H1 (cell line): ENCODE results near the gene DRD2. TPM values are rescaled to one million over a fixed set of nuclear protein-coding genes. Genes with fewer than 3 reads are reported as not detected.

Experiments
- CTCF ChIA-PET: fragments of 300-600 bp; sonication (Branson Sonifier 250); formaldehyde crosslinking; loops from one replicate; lab custom pipeline; 2021; ENCODE audit not compliant: partially characterized antibody; lab: Charles Lee
- POLR2A ChIA-PET: fragments of 300-600 bp; sonication (Branson Sonifier 250); formaldehyde crosslinking; loops from one replicate; lab custom pipeline; 2021; ENCODE audit warnings: inconsistent platforms; ENCODE audit not compliant: partially characterized antibody; lab: Charles Lee
- DNase-seq, 2 experiments: peaks; one replicate each; pipeline versions ENCODE4 v3.0.0 to v3.0.0-alpha.2; 2010 to 2022; ENCODE audit warnings: low spot score in 2 of 2, low read depth in 1 of 2, mixed read lengths in 1 of 2
- FAIRE-seq: peaks from 2 replicates; lab custom pipeline; 2011; peaks lifted over from hg19 to GRCh38; lab: Jason Lieb, UNC
- H2AFZ ChIP-seq: 2 replicates; pipeline ENCODE4 v1.8.1; 2012; ENCODE audit warnings: low read length, inconsistent platforms
- H2AK5ac ChIP-seq: 2 replicates; pipeline ENCODE4 v1.6.1; 2013; ENCODE audit warnings: low read depth, low read length
- H2BK120ac ChIP-seq: replicated peaks from 2 replicates; pipeline ENCODE3; 2013; ENCODE audit warnings: low read depth, low read length, inconsistent platforms
- H2BK12ac ChIP-seq: 2 replicates; pipeline ENCODE4 v1.6.1; 2013; ENCODE audit warnings: low read depth, low read length
- H2BK15ac ChIP-seq: 2 replicates; pipeline ENCODE4 v1.6.1; 2013; ENCODE audit warnings: low read length
- H2BK20ac ChIP-seq: 2 replicates; pipeline ENCODE4 v1.6.1; 2013; ENCODE audit warnings: low read length
- H2BK5ac ChIP-seq: 2 replicates; pipeline ENCODE4 v1.6.1; 2013; ENCODE audit warnings: low read depth, low read length
- H3K14ac ChIP-seq: 2 replicates; pipeline ENCODE4 v1.6.1; 2013; ENCODE audit warnings: inconsistent platforms; ENCODE audit not compliant: insufficient read length
- H3K18ac ChIP-seq: 2 replicates; pipeline ENCODE4 v1.6.1; 2013; ENCODE audit warnings: low read length; ENCODE audit errors: extremely low read depth
- H3K23ac ChIP-seq: 2 replicates; pipeline ENCODE4 v1.6.1; 2013; ENCODE audit warnings: inconsistent platforms; ENCODE audit not compliant: insufficient read length
- H3K23me2 ChIP-seq: 2 replicates; pipeline ENCODE4 v1.6.1; 2013; ENCODE audit warnings: low read depth, low read length
- H3K27ac ChIP-seq: 2 replicates; pipeline ENCODE4 v1.6.1; 2011; ENCODE audit warnings: low read depth, low read length, inconsistent platforms
- H3K27me3 ChIP-seq, 4 experiments: replicated peaks in 1 of 4; 1 replicate in 1 of 4; 2 replicates in 3 of 4; pipeline versions ENCODE4 v1.6.1 to v1.8.1; 2011 to 2013; ENCODE audit warnings: low read length in 3 of 4, mild to moderate bottlenecking in 3 of 4, inconsistent platforms in 2 of 4, mixed read lengths in 2 of 4, moderate library complexity in 1 of 4; ENCODE audit not compliant: control insufficient read depth in 3 of 4, insufficient read depth in 3 of 4; ENCODE audit errors: extremely low read depth in 1 of 4
- H3K36me3 ChIP-seq, 4 experiments: 2 replicates each; pipeline versions ENCODE4 v1.6.1 to v1.8.1; 2011 to 2013; ENCODE audit warnings: mild to moderate bottlenecking in 4 of 4, low read length in 3 of 4, moderate library complexity in 2 of 4, control low read depth in 1 of 4, inconsistent platforms in 1 of 4; ENCODE audit not compliant: insufficient read depth in 4 of 4, control insufficient read depth in 2 of 4
- H3K4ac ChIP-seq: replicated peaks from 2 replicates; pipeline ENCODE3; 2013; ENCODE audit warnings: low read length, low read depth, mixed read lengths, inconsistent platforms; ENCODE audit not compliant: insufficient read length
- H3K4me1 ChIP-seq, 4 experiments: replicated peaks in 1 of 4; 1 replicate in 1 of 4; 2 replicates in 3 of 4; pipeline versions ENCODE4 v1.6.1 to v1.8.1; 2011 to 2013; ENCODE audit warnings: low read length in 3 of 4, inconsistent platforms in 2 of 4, mixed read lengths in 1 of 4; ENCODE audit not compliant: insufficient read depth in 4 of 4, control insufficient read depth in 3 of 4
- H3K4me2 ChIP-seq, 2 experiments: 2 replicates each; pipeline versions ENCODE4 v1.6.1 to v1.8.1; 2011 to 2013; ENCODE audit warnings: low read depth in 2 of 2, low read length in 2 of 2, control low read depth in 1 of 2, inconsistent platforms in 1 of 2, mild to moderate bottlenecking in 1 of 2; ENCODE audit not compliant: insufficient read depth in 1 of 2
- H3K4me3 ChIP-seq, 4 experiments: fragments of 200-600, 300-600 bp in 1 of 4; sonication (generic), shearing (Covaris generic), sonication (Bioruptor Twin) in 1 of 4; 2 replicates each; pipeline versions ENCODE4 v1.5.1 to v1.8.1; 2011 to 2016; ENCODE audit warnings: low read length in 4 of 4, low read depth in 3 of 4, control low read depth in 2 of 4, inconsistent platforms in 2 of 4, mild to moderate bottlenecking in 2 of 4, mixed read lengths in 1 of 4, moderate library complexity in 1 of 4; ENCODE audit not compliant: insufficient read depth in 2 of 4; ENCODE audit errors: extremely low read depth in 1 of 4
- H3K56ac ChIP-seq: replicated peaks from 2 replicates; pipeline ENCODE3; 2013; ENCODE audit warnings: low read depth, mild to moderate bottlenecking, mixed read lengths, low read length, inconsistent platforms; ENCODE audit not compliant: insufficient read length
- H3K79me1 ChIP-seq: 2 replicates; pipeline ENCODE4 v1.6.1; 2013; ENCODE audit warnings: low read depth, low read length, control low read depth
- H3K79me2 ChIP-seq, 2 experiments: 2 replicates each; pipeline versions ENCODE4 v1.6.1 to v1.8.1; 2012 to 2013; ENCODE audit warnings: low read length in 2 of 2, mild to moderate bottlenecking in 2 of 2, inconsistent platforms in 1 of 2; ENCODE audit not compliant: insufficient read depth in 2 of 2, control insufficient read depth in 1 of 2
- H3K9ac ChIP-seq, 4 experiments: replicated peaks in 1 of 4; 1 replicate in 1 of 4; 2 replicates in 3 of 4; pipeline versions ENCODE4 v1.6.1 to v1.8.1; 2011 to 2013; ENCODE audit warnings: low read depth in 3 of 4, low read length in 3 of 4, control low read depth in 2 of 4, mild to moderate bottlenecking in 2 of 4, moderate library complexity in 2 of 4, inconsistent platforms in 1 of 4; ENCODE audit errors: extremely low read depth in 1 of 4
- H3K9me3 ChIP-seq, 2 experiments: 2 replicates each; pipeline versions ENCODE4 v1.6.1 to v1.8.1; 2012 to 2013; ENCODE audit warnings: mild to moderate bottlenecking in 2 of 2, moderate library complexity in 2 of 2, control low read depth in 1 of 2, inconsistent platforms in 1 of 2, low read depth in 1 of 2, low read length in 1 of 2, mixed read lengths in 1 of 2; ENCODE audit not compliant: insufficient read depth in 2 of 2
- H4K20me1 ChIP-seq, 2 experiments: replicated peaks in 1 of 2; 2 replicates each; pipeline versions ENCODE3 to v1.8.1; 2011 to 2013; ENCODE audit warnings: inconsistent platforms in 2 of 2, low read length in 2 of 2, mild to moderate bottlenecking in 1 of 2; ENCODE audit not compliant: insufficient read depth in 2 of 2, control insufficient read depth in 1 of 2
- H4K5ac ChIP-seq: 2 replicates; pipeline ENCODE4 v1.6.1; 2013; ENCODE audit warnings: low read length, low read depth, mixed read lengths, inconsistent platforms; ENCODE audit not compliant: insufficient read length
- H4K8ac ChIP-seq: 2 replicates; pipeline ENCODE4 v1.8.0; 2013; ENCODE audit warnings: mild to moderate bottlenecking, moderate library complexity, low read length, inconsistent platforms; ENCODE audit not compliant: insufficient read depth; ENCODE audit errors: extremely low read depth
- H4K91ac ChIP-seq: replicated peaks from 2 replicates; pipeline ENCODE3; 2013; ENCODE audit warnings: low read length, mixed read lengths, inconsistent platforms; ENCODE audit not compliant: insufficient read length
- CBX8 ChIP-seq: fragments of 300-800, 300-1000 bp; sonication (generic); IDR thresholded peaks from 2 replicates; pipeline ENCODE4 v1.7.1; 2016; ENCODE audit warnings: low read depth, low read length, borderline replicate concordance
- CEBPB ChIP-seq: IDR thresholded peaks from 2 replicates; pipeline ENCODE4 v1.6.1; 2012; ENCODE audit warnings: low read depth, low read length
- EGR1 ChIP-seq: IDR thresholded peaks from 2 replicates; pipeline ENCODE4 v1.6.1; 2011; ENCODE audit warnings: low read depth, low read length, borderline replicate concordance
- GABPA ChIP-seq: IDR thresholded peaks from 2 replicates; pipeline ENCODE4 v1.6.1; 2011; ENCODE audit warnings: mild to moderate bottlenecking, low read length, moderate library complexity, borderline replicate concordance; ENCODE audit not compliant: insufficient read depth
- HDAC2 ChIP-seq, 2 experiments: fragments of 300-600 bp in 1 of 2; sonication (generic) in 1 of 2; IDR thresholded peaks; 2 replicates each; pipeline ENCODE4 v1.6.1; 2011 to 2012; ENCODE audit warnings: low read depth in 2 of 2, low read length in 2 of 2, mild to moderate bottlenecking in 2 of 2, moderate library complexity in 2 of 2, borderline replicate concordance in 1 of 2, inconsistent platforms in 1 of 2
- KDM4A ChIP-seq: IDR thresholded peaks from one replicate; pipeline ENCODE4 v1.7.1; 2012; ENCODE audit warnings: low read depth, mild to moderate bottlenecking, moderate library complexity, low read length, inconsistent platforms; ENCODE audit not compliant: severe bottlenecking
- NRF1 ChIP-seq: IDR thresholded peaks from 2 replicates; pipeline ENCODE4 v1.6.1; 2011; ENCODE audit warnings: mild to moderate bottlenecking, low read depth, low read length, improper control_type of control experiment
- PHF8 ChIP-seq: fragments of 200-600 bp; sonication (generic); conservative IDR thresholded peaks from 2 replicates; pipeline ENCODE4 v1.7.1; 2012; ENCODE audit warnings: low read depth, mild to moderate bottlenecking, inconsistent platforms, low read length, moderate library complexity
- SIN3A ChIP-seq, 2 experiments: IDR thresholded peaks in 1 of 2; conservative IDR thresholded peaks in 1 of 2; 2 replicates each; pipeline ENCODE4 v1.6.1; 2011 to 2012; ENCODE audit warnings: low read length in 2 of 2, improper control_type of control experiment in 1 of 2, low read depth in 1 of 2, mild to moderate bottlenecking in 1 of 2
- SP1 ChIP-seq: IDR thresholded peaks from 2 replicates; pipeline ENCODE4 v1.6.1; 2011; ENCODE audit warnings: low read depth, low read length
- SRF ChIP-seq: IDR thresholded peaks from 2 replicates; pipeline ENCODE4 v1.6.1; 2011; ENCODE audit warnings: mild to moderate bottlenecking, low read depth, low read length, moderate library complexity
- WGBS, 2 experiments: shearing (Covaris generic) in 1 of 2; methylation state at CpG; one replicate each; pipeline versions ENCODE4 v1.1.6 to v1.1.7; 2013 to 2015; ENCODE audit warnings: low lambda C conversion rate in 2 of 2, mixed read lengths in 2 of 2, inconsistent platforms in 1 of 2, low coverage in 1 of 2, missing lambda C conversion rate in 1 of 2; ENCODE audit not compliant: insufficient replicate concordance in 2 of 2, insufficient coverage in 1 of 2, insufficient read length in 1 of 2; ENCODE audit errors: extremely low coverage in 1 of 2, missing lambda C conversion rate in 1 of 2; 5-methylcytosine and 5-hydroxymethylcytosine counted together
- polyA plus RNA-seq, 7 experiments: library from polyadenylated mRNA; depleted of rRNA in 3 of 7; stranded (reverse) in 5 of 7; unstranded in 2 of 7; fragments of >200 nt in 5 of 7; fragments of 200-250 nt in 2 of 7; gene quantifications; 1 replicate in 5 of 7; 2 replicates in 1 of 7; 4 replicates in 1 of 7; pipeline versions ENCODE4 v1.2.1 to v1.2.3, GENCODE V29; 2011 to 2013; ENCODE audit warnings: missing spikeins in 2 of 7, mixed read lengths in 2 of 7
- total RNA-seq: library from RNA; stranded (reverse); fragmentation: NEBNext Ultra II Directional; extraction: Animal tissue kit (Norgen Biotek cat#: 25700); gene quantifications from 2 replicates; pipeline ENCODE4 v1.2.1, GENCODE V29; 2021
- TF ChIP-seq, protein P1 (sequence below), 3 experiments: IDR thresholded peaks; 1 replicate in 2 of 3; 2 replicates in 1 of 3; pipeline versions ENCODE4 v1.5.1 to v1.6.1; 2011; ENCODE audit warnings: low read length in 3 of 3, mild to moderate bottlenecking in 3 of 3, inconsistent platforms in 2 of 3, low read depth in 1 of 3, moderate library complexity in 1 of 3; ENCODE audit not compliant: insufficient read depth in 1 of 3; ENCODE audit errors: control extremely low read depth in 1 of 3

Gene DRD2
- total and polyA plus RNA-seq, 2 of the 8 experiments (the other 6 are each of a cell fraction or from before 2014, with no cell fraction given) = 0.26 to 0.41 TPM

DNA sequence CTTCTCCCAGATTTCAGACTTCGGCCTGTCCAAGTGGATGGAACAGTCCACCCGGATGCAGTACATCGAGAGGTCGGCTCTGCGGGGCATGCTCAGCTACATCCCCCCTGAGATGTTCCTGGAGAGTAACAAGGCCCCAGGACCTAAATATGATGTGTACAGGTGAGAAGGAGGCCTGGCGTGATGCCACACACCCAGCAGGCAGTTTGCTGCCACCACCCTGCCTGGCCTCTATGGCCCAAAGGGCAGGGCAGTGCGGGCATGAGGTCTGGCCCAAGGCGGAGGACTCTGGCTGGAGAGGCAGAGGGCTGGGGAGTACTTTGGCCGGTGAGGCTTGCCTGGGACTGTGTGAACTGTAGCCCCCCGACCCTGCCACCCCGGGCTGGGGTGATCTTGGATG lies 80.3 kb downstream of the DRD2 start:
- POLR2A ChIA-PET = no interaction called here
- Histone ChIP-seq H4K20me1 (no peaks in the 10 kb centered on the region), H4K8ac (no peak overlapping the region), H3K4ac (no peak overlapping the region), H4K91ac (no peak overlapping the region), H3K23ac (no peak overlapping the region), H2BK15ac (no peak overlapping the region), H3K18ac (no peak overlapping the region), H4K5ac (no peak overlapping the region), H3K79me1 (no peaks in the 10 kb centered on the region), H2BK120ac (no peak overlapping the region), H3K4me1 (no peaks in the 10 kb centered on the region), H2BK20ac (no peak overlapping the region), H3K9ac (no peak overlapping the region), H3K27me3 (no peaks in the 10 kb centered on the region), H3K23me2 (no peaks in the 10 kb centered on the region), H2AK5ac (no peak overlapping the region), H3K27ac (no peak overlapping the region), H3K56ac (no peak overlapping the region), H3K4me3 (no peak overlapping the region), H3K4me2 (no peak overlapping the region), H2BK5ac (no peak overlapping the region), H3K79me2 (no peaks in the 10 kb centered on the region), H2AFZ (no peak overlapping the region), H3K14ac (no peak overlapping the region), H3K9me3 (no peaks in the 10 kb centered on the region), H2BK12ac (no peak overlapping the region), H3K36me3 (no peaks in the 10 kb centered on the region)
- 91% methylated on average over 11 of the region's 11 CpGs; no CpG with 5 or more reads in 1 of the 2 experiments for WGBS, 2 experiments
- CTCF ChIA-PET = interaction anchor here (1.0 kb wide), 1 partner anchor 9 kb away, joined by 3 read pairs; no protein-coding TSS in a partner anchor
- DNase-seq (no peak), FAIRE-seq (no peak)
- no peak for TF ChIP-seq SIN3A (conservative IDR thresholded peaks at IDR 0.05 in 1 of 2, IDR thresholded peaks at IDR 0.05 in 1 of 2; ENCODE audit: low read depth in 1 of 2, low read length in 2 of 2)
- TF ChIP-seq HDAC2 (IDR thresholded peaks at IDR 0.05; ENCODE audit: borderline replicate concordance in 1 of 2, low read depth in 2 of 2, low read length in 2 of 2) = no peak
- TF ChIP-seq EGR1 = no peak
- TF ChIP-seq CBX8 = no peak
- TF ChIP-seq SP1 = no peak
- TF ChIP-seq SRF = no peak
- TF ChIP-seq CEBPB = no peak
- no peak for TF ChIP-seq PHF8
- no peak for TF ChIP-seq NRF1
- no peak for TF ChIP-seq GABPA
- TF ChIP-seq, protein P1, sequence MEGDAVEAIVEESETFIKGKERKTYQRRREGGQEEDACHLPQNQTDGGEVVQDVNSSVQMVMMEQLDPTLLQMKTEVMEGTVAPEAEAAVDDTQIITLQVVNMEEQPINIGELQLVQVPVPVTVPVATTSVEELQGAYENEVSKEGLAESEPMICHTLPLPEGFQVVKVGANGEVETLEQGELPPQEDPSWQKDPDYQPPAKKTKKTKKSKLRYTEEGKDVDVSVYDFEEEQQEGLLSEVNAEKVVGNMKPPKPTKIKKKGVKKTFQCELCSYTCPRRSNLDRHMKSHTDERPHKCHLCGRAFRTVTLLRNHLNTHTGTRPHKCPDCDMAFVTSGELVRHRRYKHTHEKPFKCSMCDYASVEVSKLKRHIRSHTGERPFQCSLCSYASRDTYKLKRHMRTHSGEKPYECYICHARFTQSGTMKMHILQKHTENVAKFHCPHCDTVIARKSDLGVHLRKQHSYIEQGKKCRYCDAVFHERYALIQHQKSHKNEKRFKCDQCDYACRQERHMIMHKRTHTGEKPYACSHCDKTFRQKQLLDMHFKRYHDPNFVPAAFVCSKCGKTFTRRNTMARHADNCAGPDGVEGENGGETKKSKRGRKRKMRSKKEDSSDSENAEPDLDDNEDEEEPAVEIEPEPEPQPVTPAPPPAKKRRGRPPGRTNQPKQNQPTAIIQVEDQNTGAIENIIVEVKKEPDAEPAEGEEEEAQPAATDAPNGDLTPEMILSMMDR (IDR thresholded peaks at IDR 0.05; ENCODE audit: control extremely low read depth in 1 of 3, insufficient read depth in 1 of 3, low read depth in 1 of 3, low read length in 3 of 3) = no peak
- TF ChIP-seq KDM4A = no peak
